AG09319 (cell line): ENCODE data around the gene GIPR.

Experiments
- DNase-seq: peaks from one replicate; pipeline ENCODE4 v3.0.0-alpha.2; 2010; ENCODE audit warnings: low read depth; ENCODE audit errors: extremely low read depth
- TF ChIP-seq, protein P1 (sequence below): IDR thresholded peaks from 2 replicates; pipeline ENCODE4 v1.5.1; 2011; ENCODE audit warnings: low read depth, mild to moderate bottlenecking, inconsistent platforms, low read length, moderate library complexity

Gene GIPR

DNA sequence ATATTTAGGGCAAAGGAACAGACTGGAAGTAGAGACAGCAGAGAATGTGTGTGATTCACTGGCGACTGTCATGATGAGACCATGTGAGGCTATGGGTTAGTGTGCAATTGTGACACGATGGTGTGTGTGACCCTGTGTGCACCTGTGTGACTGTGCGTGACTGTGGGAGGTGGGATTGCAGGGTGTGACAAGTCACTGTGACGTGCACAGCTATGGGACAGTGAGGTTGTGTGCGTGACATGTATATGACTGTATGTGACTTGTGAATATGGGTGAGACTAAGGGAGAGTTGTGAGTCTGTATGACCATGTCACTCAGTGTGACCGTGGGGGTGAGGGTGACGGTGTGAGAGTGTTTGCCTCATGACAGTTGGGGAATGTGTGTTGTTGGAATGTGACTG lies 3.4 kb upstream of the GIPR start:
- no peak for DNase-seq
- TF ChIP-seq, protein P1, sequence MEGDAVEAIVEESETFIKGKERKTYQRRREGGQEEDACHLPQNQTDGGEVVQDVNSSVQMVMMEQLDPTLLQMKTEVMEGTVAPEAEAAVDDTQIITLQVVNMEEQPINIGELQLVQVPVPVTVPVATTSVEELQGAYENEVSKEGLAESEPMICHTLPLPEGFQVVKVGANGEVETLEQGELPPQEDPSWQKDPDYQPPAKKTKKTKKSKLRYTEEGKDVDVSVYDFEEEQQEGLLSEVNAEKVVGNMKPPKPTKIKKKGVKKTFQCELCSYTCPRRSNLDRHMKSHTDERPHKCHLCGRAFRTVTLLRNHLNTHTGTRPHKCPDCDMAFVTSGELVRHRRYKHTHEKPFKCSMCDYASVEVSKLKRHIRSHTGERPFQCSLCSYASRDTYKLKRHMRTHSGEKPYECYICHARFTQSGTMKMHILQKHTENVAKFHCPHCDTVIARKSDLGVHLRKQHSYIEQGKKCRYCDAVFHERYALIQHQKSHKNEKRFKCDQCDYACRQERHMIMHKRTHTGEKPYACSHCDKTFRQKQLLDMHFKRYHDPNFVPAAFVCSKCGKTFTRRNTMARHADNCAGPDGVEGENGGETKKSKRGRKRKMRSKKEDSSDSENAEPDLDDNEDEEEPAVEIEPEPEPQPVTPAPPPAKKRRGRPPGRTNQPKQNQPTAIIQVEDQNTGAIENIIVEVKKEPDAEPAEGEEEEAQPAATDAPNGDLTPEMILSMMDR = no peak

DNA sequence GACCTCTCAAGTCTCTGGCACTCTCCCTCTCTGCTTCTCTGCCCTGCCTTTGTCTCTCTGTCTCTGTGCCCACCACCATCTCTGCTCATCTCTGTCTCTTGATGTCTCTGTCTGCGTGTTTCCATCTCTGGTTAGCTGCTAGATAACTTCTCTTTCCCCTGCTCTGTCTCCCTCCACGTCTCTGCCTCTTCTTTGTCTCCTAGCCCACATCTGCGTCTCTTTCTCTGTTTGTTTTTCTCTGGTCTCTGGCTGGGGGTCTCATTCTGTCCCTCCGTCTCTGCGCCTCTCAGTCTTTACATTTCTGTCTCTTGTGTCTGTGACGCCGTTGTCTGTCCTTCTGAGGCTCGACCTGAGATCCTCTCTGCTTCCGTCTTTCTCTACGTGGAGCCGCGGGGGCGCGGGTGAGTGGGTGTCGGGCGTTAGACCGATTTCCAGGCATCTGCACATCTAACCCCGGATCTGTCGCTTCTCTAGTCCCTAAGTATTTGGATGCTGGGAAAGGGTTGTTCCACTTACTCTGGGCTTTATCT lies 386 bp downstream of the GIPR start:
- DNase-seq = no peak
- TF ChIP-seq, protein P1 = no peak

DNA sequence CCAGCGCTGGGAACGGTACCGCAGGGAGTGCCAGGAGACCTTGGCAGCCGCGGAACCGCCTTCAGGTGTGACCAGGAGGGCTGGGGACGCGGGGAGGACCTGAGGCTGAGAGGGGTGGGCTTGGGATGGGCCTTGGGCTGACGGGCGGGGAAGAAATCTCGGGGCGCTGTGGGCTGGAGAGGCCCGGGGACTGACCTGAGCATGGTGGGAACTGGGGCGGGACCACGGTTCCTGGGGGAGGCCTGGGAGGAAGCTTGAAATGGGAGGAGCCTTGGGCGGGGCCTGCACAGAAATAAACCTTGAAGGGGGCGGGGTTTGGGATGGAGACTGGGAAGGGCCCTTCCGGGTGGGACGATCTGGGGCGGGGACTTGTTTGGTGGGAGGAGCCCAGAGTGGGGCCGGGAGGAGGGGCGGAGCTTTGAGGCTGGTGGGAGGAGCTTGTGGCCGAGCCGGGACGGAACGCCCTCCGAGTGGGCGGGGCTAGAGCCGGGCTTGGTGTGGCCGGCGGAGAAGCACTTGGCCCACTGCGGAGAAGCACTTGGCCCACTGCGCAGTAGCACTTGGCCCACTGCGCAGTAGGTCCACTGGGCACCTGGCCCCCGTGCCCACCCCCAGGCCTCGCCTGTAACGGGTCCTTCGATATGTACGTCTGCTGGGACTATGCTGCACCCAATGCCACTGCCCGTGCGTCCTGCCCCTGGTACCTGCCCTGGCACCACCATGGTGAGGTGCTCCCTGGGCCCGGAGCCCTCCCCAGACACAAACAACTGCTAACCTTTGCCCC lies 2.8 kb downstream of the GIPR start:
- no peak for DNase-seq
- TF ChIP-seq, protein P1 = no peak

GRCh38 chr19:45674946-45675345 lies 6.9 kb downstream of the GIPR start:
- no peak for DNase-seq
- TF ChIP-seq, protein P1 = no peak

DNA sequence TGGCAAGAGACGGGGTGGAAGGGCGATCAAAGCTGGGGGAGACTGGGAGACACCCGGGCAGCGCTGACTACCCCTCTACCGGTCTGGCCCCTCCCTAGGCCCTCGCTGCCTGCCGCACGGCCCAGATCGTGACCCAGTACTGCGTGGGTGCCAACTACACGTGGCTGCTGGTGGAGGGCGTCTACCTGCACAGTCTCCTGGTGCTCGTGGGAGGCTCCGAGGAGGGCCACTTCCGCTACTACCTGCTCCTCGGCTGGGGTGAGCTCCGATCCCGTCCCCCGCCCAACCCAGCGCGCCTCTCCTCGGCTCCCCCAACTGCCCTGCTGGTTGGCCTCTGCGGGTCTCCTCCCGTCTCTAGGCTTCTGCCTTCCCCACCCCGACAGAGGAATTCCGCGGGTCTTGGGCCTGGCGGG lies 8.8 kb downstream of the GIPR start:
- TF ChIP-seq, protein P1 = no peak
- no peak for DNase-seq

- no peak for DNase-seq
- TF ChIP-seq, protein P1 = peak; percentile 36
Measured at GRCh38 chr19:45677351-45678230, 9.6 kb downstream of the GIPR start.

DNA sequence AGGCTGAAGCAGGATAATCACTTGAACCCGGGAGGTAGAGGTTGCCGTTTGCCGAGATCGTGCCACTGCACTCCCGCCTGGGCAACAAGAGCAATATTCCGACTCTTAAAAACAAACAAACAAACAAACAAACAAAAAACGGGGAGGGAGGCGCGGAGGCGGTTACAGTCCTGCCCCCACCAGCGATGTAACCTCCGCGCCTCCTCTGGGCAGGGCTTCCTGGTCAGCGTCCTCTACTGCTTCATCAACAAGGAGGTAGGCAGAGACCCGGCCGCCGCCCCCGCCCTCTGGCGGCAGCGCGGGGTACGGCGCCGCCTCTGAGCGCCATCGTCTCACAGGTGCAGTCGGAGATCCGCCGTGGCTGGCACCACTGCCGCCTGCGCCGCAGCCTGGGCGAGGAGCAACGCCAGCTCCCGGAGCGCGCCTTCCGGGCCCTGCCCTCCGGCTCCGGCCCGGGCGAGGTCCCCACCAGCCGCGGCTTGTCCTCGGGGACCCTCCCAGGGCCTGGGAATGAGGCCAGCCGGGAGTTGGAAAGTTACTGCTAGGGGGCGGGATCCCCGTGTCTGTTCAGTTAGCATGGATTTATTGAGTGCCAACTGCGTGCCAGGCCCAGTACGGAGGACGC lies 13.5 kb downstream of the GIPR start:
- TF ChIP-seq, protein P1 = peak; percentile 79
- no peak for DNase-seq
